HPDE6-E6E7 (cell line): ENCODE results near the gene EFCAB9.

Source experiments
- DNase-seq: peaks from one replicate; pipeline ENCODE4 v3.0.0; 2011; ENCODE audit warnings: missing footprints; ENCODE audit errors: extremely low spot score

Gene EFCAB9

GRCh38 chr5:172235827-172236736 lies 42.1 kb downstream of the EFCAB9 start:
- DNase-seq = no peak

- no peak for DNase-seq
Measured at GRCh38 chr5:172238334-172238733, 44.4 kb downstream of the EFCAB9 start.

- no peak for DNase-seq
Measured at GRCh38 chr5:172243302-172243701, 49.3 kb downstream of the EFCAB9 start.

GRCh38 chr5:172245046-172245445 lies 51.1 kb downstream of the EFCAB9 start:
- DNase-seq = no peak

- no peak for DNase-seq
Measured at GRCh38 chr5:172245703-172246125, 51.7 kb downstream of the EFCAB9 start.

GRCh38 chr5:172248637-172249036 lies 54.7 kb downstream of the EFCAB9 start:
- DNase-seq = no peak

GRCh38 chr5:172251419-172251818 lies 57.4 kb downstream of the EFCAB9 start:
- no peak for DNase-seq

- DNase-seq = no peak
Measured at GRCh38 chr5:172252501-172252900, 58.5 kb downstream of the EFCAB9 start.
